Adrenal gland (tissue), 5 donors: ENCODE measurements around the gene COL5A1.

Experiments used
- CTCF ChIP-seq, 6 experiments: fragments of 450-650 bp in 4 of 6; fragments of 200-600 bp in 2 of 6; sonication (generic) in 1 of 6; IDR thresholded peaks; 1 replicate in 5 of 6; 2 replicates in 1 of 6; pipeline versions ENCODE4 v1.5.1 to v1.8.0; 2016 to 2021; ENCODE audit warnings: antibody characterized with exemption in 6 of 6, mild to moderate bottlenecking in 2 of 6, moderate library complexity in 1 of 6
- POLR2A ChIP-seq, 2 donors: fragments of 450-650 bp; IDR thresholded peaks; one replicate each; pipeline ENCODE4 v1.6.1; 2017; ENCODE audit warnings: antibody characterized with exemption in 2 of 2, mild to moderate bottlenecking in 2 of 2, moderate library complexity in 1 of 2
- donor health status: DM: no; HTN: no; CAD: no.

- TF ChIP-seq CTCF (IDR thresholded peaks at IDR 0.05) (no peak), POLR2A (IDR thresholded peaks at IDR 0.05) (no peak)
Observed at GRCh38 chr9:134787601-134788531, 146.3 kb downstream of the COL5A1 start.
